GM21737 (cell line): ENCODE results near the gene NFIC.
"Not testable (repeated sequence)": the region's sequence is repeated elsewhere in the genome, so short reads cannot be mapped to it uniquely, and the experiment has no call there.

Source experiments
- ATAC-seq: cut with Tn5 transposase; IDR thresholded peaks from one replicate; pipeline ENCODE4 v1.9.1; 2021; ENCODE audit warnings: mild to moderate bottlenecking, moderate library complexity; ENCODE audit not compliant: unreplicated experiment

The NFIC gene

GRCh38 chr19:3396881-3397265 lies 30.5 kb downstream of the NFIC start:
- ATAC-seq = no peak

DNA sequence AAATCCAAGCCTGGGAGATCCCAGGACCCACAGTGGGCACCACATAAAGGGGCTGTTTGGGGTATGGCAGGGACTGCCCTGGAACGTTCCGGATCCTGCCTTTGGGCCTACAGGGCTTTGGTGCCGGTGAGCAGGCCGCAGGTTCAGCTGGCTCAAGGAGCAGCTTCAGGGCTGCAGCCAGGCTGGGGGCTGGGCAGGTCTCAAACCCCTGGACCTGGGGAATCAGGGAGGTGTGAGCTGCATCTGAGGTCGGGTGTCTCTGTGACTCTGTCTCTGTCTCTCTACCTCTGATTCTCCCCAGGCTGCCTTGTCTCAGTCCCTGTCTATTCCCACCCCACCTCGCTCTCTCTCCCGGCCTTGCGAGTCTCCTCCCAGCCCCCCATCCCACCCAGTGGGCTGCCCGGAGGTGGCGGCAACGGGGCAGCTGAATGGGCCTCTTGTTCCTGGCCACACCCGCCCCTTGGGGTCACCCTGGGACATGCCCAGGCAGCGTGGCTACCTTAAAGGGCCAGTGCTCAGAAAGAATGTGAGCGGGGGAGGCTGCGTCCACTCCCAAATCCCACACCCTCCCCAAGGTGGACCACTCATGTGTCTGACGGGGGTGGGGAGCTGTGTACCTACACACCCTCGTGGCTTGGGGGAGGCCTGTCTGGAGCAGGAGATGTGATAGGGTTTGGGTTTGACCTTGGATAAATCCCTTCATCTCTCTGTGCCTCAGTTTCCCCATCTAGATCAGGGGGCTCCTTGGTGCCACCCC lies 31.1 kb downstream of the NFIC start:
- no peak for ATAC-seq

DNA sequence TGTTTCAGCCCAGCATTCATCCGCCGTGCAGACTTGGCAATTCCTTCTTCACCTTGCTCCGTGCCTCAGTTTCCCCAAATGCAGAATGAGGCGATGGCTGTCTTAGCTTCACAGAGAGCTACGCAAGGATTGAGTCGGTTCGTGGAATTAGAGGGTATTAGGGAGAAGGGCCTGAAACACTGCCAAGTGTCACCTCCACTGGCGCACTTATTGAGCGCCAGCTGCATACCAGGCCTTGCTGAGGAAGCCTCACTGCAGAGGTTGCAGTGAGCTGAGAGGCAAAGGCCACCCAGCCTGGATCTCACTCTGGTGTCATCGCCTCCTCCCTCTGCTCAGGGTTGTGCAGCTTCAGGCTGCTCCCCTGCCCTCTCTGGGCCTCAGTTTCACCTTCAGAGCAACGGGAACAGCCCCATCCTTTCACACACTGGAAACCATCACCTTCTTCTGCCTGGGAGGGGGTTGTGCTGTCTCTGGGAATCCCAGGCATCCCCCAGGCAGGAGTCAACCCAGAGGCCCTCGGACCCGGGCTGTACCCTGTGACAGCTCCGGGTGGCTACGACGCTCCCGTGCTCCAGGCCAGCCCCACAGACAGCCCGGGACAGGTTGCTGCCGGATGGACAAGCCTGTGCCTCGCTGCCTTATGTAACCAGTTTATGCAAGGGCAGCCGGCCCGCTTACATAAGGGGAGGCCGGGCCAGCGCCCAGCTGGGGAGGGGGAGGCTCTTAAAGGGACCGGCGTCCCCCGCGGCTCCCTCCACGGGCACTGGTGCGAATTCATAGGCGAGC lies 31.9 kb downstream of the NFIC start:
- no peak for ATAC-seq

DNA sequence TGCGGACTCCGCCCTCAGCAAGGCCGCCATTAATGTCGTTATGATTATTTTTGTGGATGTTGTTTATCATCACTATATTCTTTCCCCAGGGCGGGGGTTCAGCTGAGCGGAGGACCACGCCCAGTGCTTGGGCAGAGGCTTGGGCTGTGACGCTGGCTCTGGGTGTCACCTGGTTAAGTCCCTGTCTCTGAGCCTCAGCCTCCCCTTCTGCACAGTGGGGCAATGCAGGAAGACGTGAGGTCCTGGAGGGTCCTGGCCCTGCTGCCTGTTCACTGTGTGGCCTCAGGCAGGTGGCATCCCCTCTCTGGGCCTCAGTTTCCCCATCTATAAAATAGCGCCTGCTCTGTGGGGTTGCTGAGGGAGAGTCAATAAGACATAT lies 32.5 kb downstream of the NFIC start:
- no peak for ATAC-seq

DNA sequence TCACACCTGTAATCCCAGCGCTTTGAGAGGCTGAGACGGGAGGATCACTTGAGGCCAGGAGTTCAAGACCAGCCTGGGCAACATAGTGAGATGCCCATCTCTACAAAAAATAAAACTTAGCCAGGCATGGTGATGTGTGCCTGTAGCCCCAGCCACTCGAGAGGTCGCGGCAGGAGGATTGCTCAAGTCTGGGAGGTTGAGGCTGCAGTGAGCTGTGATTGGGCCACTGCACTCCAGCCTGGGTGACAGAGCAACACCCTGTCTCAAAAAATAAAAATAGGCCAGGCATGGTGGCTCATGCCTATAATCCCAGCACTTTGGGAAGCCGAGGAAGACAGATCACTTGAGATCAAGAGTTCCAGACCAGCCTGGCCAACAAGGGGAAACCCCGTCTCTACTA lies 32.9 kb downstream of the NFIC start:
- not testable (repeated sequence) for ATAC-seq

DNA sequence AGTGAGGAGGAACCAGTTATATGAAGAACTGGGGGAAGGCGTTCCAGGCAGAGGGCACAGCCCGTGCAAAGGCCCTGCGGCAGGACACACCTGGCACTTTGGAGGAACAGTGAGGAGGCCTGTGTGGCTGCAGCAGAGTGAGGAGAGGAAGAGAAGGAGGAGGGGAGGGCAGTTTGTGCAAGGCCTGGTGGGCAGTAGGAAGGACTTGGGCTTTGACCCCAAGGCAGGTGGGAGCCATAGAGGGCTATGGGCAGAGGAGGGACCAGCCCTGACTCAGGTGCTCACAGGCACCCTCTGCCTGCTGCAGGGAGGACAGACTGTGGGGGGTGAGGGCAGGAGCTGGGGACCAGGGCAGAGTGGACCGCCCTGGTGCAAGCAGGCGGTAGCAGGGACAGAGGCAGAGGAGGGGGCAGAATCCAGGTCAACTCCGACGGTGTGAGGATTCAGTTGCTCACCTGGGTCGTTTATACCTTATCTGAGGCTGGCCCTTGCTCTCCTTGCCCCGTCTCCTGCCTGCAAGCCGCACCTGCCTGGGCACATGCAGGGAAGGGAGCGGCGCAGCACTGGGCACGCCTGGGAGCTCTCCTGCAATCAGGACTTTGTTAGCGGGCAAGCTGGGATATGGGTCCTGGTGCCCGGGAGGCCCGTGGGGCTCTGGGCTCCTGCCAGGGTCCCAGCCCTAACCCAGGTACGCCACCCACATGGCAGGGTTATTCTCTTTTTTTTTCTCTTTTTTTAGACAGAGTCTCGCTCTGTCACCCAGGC lies 34.8 kb downstream of the NFIC start:
- ATAC-seq = no peak

DNA sequence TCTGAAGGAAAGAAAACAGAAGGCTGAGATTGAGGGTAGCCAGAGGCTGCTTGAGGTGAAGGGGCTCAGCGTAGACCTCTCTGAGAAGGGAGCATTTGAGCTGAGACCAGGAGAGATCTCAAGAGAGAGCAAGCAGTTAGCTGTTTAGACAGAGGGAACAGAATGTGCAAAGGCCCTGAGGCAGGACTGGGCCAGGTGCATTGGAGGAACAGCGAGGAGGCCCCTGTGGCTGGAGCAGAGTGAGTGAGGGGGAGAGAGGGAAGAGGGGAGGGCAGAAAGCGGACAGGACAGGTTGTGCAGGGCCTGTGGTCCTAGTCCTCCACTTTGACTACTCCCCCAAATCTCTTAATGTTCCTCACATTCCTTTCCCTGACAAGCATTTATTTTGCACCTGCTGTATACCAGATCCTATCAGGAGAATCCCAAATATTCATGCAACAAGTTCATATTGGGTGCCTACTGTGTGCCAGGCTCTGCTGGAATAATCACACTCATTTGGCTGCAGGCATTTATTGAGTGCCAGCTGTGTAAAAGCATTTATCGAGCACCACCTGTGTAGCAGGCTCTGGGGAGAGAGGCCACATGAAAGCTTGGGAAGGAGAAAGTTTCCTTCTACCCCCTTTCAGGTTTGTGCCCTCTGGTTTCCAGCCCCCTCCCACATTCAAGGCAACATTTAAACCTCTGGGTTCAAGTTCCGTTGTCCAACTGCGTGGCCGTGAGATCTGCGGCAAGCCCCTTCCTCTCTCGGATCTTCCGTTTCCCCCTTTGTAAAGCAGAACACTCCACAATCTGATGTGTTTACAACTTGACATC lies 36.5 kb downstream of the NFIC start:
- ATAC-seq = no peak

DNA sequence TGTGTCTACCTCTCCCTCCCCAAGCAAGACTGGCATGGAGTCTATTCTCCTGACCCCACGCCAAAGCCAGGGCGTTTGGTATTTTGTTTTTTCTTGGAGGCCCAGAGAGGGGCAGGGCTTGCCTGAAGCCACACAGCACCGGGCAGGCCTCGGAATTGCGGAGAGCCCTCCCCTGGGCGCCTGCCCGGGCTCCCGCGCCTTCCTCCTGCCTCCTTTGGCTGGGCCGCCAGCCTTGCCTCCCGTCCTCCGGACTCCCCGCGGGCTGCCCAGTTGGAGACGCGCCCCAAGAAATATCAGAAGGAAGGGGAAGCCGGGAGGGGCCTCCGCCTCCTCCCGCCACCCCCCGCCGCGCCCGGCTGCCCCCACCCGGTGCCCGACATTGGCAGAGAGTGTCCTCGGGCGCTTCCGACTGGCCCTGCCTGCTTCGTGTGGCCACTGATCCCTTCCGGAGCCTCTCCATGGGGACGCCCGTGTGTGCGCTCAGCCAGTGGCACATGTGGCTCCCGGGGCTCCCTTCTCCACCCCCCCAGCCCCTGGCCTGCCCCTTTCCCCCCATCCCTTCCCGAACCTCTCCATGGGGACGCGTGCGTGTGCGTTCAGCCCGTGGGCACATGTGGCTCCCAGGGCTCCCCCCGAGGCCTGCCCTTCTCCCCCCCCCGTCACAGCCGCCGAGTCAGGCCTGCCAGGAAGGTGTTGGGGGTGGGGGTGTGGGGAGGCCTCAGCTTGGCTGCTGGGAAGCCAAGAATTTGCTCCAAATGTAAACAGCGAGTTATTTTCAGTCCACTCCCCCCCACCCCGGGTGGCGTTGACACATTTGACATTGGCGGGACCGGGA lies 37.3 kb downstream of the NFIC start:
- ATAC-seq = no peak

DNA sequence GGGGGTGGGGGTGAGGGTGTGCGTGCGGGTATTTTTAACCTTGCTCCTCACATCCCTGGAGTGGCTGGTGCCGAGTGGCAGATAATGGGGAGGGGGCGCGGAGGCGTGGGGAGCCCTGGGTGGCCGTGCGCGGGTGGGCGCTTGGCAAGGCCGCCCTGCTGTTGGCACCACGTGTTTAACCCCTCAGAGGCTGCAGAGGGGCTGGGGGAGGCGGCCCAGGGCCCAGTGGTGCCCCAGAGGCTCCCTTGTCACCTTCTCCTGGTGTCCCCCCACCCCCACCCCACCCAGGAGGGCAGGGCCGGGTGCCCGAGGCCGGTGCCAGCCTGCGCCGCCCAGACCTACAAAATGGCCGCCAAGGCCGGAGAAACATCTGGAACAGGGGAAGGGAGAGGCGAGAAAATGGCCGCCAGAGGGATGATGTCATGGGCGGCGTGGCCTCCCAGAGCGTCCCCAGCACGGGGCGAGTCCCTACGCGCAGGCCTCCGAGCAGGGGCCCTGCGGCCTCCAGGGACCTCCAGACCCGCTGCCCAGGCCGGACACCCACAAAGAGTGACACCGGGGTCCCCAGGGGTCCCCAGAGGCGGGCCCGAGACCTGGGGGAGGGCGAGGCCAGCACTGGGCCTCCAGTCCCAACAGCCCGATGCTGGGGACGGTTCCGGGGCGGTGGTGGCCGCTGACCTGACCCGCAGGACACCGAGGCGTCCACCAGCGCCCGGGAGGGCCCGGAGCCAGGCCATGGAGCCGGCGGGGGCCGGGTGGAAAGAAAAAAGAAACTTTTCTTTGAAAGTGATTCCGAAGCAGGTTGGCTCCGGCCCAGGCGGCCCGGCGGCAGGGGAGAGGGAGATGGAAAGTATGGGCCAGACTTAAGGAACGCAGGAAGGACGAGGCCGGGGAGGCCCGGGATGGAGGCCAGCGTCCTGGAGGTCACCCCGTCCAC lies 38.2 kb downstream of the NFIC start:
- ATAC-seq = no peak

- no peak for ATAC-seq
Observed at GRCh38 chr19:3405261-3405653, 38.9 kb downstream of the NFIC start.

DNA sequence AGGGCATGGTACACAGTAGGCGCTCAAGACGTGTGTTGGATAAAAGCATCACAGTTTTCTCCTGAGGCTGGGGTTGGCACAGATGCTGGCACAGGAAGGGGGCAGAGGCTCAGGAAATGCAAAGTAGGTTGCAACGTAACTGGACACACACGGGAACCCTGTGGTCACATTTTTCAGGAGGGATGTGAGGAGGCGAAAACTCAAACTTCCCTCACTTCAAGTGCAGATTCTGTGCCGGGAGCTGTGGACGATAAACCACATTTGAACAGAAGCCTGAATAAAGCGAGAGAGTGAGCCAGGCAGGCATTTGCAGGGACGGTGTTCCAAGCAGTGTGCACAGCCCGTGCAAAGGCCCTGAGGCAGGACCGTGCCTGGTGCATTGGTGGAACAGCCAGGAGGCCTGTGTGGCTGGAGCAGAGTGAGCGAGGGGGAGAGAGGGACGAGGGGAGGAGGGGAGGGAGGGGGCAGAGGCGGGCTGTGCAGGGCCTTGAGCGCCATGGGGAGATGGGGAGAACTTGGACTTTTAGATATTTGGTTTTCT lies 40.3 kb downstream of the NFIC start:
- ATAC-seq = no peak

DNA sequence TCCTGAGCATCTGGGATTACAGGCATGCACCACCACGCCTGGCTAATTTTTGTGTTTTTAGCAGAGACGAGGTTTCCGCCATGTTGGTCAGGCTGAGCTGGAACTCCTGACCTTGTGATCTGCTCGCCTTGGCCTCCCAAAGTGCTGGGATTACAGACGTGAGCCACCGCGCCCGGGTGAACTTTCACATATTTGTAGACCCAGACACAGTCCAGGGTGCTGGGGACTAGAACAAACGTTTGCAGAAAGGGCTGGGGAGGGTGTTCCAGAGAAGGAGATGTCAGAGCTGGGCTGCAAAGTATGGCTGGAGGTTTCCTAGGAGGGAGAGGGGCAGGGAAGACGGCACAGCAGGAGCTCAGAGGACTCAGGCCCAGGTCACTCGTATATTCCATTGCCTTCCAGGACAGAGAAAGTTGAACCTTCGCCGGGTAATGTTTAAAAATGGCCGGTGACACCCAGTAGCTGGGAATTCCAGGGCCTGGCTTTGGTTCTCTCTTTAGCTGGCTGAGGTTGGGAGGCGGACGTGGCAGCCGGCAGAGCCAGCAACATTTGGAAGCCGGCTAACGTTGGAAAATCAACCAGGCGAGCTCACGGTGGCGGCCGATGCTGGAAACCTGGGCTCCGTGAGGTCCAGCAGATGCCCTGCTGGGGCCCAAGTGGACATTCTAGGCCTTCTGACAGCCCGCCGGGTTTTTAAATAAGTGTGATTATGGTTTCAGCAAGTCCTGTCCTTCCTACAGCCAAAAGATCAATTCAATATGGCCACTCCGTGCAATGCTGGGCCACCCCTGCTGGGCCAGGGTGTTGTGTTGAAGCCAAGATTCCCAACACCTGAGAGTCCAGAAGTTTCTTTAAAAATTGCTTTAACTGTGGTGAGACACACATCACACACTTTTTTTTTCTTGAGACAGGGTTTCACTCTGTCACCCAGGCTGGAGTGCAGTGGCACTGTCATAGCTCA lies 41.5 kb downstream of the NFIC start:
- no peak for ATAC-seq

- no peak for ATAC-seq
Observed at GRCh38 chr19:3408996-3409345, 42.6 kb downstream of the NFIC start.

DNA sequence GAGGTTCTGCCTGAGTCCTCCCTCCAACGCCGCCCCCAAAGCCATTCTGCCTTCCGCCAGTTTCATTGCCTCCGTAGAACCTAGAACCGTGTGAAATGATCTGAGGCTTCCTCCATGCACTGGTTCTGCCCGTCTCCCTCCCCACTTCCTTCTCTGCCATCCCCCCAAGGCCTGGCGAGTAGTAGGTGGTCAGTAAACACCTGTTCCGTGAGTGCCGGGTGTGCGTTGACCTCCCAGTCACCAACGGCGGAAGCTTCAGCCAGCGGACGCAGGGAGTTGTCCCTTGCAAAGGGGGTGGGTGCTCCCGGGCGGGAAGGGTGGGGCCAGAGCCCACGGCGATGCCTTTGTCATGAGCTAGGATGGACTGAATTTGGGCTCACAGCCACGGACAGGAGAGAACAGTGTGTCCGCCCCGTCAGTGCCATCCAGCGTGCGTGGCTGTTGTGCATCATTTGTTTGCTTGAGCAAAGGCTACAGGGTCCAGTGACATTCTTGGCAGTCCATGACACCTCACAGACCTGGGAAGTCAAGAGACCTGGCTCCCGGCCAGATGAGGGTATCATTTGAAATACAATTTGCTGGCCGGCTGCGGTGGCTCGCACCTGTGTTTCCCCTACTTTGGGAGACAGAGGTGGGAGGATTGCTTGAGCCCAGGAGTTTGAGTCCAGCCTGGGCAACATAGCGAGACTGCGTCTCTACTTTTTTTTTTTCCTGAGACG lies 43.1 kb downstream of the NFIC start:
- ATAC-seq = no peak

DNA sequence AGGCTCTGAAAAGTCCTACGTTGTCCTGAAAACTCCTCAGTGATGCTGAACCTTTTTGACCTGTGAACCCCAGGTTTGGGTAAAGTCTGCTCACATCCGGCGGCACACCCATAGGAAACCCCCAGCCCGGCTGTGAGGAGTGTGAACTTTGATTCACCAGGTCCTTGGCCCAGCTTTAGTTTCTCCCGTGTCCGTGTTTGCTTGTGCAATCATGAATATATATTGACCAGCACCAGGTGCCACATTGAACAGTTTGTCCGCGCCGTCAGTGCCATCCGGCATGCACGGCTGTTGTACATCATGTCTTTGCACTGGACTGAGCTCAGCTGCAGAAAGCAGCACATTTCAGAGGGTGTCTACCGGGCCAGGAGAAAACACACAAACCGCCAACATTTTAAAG lies 45.3 kb downstream of the NFIC start:
- no peak for ATAC-seq

DNA sequence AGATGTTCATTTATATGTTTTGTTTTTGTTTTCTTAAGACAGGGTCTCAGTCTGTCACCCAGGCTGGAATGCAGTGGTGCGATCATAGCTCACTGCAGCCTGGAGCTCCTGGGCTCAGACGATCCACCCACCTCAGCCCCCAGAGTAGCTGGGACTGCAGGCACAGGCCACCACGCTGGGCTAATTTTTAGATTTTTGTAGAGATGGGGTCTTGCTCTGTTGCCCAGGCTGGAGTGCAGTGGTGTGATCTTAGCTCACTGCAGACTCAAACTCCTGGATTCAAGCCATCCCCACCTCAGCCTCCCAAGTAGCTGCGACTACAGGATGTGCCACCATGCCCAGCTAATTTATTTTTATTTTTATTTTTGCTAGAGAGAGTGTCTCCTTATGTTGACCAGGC lies 45.7 kb downstream of the NFIC start:
- no peak for ATAC-seq

DNA sequence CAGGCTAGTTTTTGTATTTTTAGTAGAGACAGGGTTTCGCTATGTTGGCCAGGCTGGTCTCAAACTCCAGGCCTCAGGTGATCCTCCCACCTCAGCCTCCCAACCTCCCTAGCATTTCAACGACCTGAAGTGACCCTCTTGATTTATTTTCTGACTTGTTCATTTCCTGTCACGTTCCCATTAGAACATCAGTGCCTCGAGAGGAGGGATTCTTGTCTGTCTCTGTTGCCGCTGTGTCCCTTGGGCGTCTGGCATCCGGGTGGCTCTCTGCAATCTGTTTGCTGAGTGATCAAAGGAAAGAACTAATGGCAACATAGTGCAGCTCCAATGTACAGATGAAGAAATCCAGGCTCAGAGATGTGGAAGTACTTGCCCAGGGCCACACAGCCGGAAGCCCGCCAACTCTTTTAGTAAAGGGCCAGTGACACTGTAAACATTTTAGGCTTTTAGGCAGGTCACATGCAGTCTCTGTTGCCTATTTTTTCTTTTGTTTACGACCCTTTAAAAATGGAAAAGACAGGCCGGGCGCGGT lies 47.5 kb downstream of the NFIC start:
- ATAC-seq = no peak
